IPS-18c (cell line): ENCODE results near the gene PPM1M.

Experiments used
- H3K4me3 ChIP-seq: 2 replicates; pipeline ENCODE4 v1.7.0; 2013; ENCODE audit warnings: low read depth, mild to moderate bottlenecking, low read length, moderate library complexity; ENCODE audit not compliant: insufficient read depth
- H3K9me3 ChIP-seq: one replicate; pipeline ENCODE4 v1.6.1; 2013; ENCODE audit warnings: mild to moderate bottlenecking, low read length, moderate library complexity; ENCODE audit not compliant: control insufficient read depth, insufficient read depth

PPM1M gene

GRCh38 chr3:52245322-52246263 lies at the start of gene PPM1M:
Gene PPM1M, plus strand, starts transcription at chr3:52245759. Its CDS starts 66 bp downstream, at chr3:52245825.
- peak within 1 kb of the TSS; percentile 58 for H3K4me3 ChIP-seq

DNA sequence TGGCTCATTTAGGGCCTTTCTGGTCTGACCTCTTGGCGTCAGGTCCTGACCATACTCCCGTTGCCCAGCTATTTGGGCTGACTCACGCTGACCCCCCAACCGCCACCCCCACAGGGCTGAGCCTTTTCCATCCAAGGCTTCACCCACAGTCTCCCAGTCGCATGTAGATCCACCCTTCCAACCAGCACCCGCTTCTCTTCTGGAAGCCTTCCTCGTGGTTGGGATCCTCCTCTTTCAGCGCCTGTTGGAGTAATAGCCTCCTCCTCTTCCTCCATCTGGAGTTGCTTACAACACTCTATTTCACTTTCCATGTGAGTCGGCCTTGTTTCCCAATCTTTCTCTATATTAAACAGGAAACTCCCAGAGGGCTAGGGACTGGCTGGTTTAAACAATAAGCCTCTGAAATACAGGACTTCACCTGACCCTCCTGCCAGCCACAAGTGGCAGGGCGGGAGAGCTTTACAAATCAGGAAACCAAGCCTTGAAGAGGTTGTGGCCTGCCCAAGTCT lies 49.7 kb upstream of the PPM1M start:
- H3K9me3 ChIP-seq = no peaks in the 10 kb centered on the region
- H3K4me3 ChIP-seq = no peak overlapping the region

More at GRCh38 chr3:52245322-52246263, at the start of gene PPM1M:
- H3K9me3 ChIP-seq = no peaks in the 10 kb centered on the region

GRCh38 chr3:52196977-52197376 lies 48.6 kb upstream of the PPM1M start:
- Histone ChIP-seq H3K4me3 (no peak overlapping the region), H3K9me3 (no peaks in the 10 kb centered on the region)

DNA sequence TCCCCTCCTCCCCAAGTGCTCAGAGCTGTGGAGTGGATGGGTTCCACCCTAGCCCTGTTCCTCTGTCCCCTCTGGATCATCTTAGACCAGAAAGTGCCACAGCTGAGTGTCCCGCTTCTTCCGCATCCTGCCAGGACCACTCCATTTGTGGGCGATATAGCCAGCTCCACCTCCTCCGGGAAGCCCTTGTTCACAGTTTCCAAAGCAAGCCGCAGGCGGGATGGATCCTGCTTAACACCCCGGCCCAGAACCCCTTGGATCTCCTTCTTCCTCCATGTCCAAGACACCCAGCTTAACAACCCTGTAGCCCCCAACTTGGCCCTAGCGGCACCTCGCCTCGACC lies 48.1 kb upstream of the PPM1M start:
- H3K9me3 ChIP-seq = no peaks in the 10 kb centered on the region
- H3K4me3 ChIP-seq = peak overlapping the region; percentile 39; the same call in 1 of the 2 replicates

DNA sequence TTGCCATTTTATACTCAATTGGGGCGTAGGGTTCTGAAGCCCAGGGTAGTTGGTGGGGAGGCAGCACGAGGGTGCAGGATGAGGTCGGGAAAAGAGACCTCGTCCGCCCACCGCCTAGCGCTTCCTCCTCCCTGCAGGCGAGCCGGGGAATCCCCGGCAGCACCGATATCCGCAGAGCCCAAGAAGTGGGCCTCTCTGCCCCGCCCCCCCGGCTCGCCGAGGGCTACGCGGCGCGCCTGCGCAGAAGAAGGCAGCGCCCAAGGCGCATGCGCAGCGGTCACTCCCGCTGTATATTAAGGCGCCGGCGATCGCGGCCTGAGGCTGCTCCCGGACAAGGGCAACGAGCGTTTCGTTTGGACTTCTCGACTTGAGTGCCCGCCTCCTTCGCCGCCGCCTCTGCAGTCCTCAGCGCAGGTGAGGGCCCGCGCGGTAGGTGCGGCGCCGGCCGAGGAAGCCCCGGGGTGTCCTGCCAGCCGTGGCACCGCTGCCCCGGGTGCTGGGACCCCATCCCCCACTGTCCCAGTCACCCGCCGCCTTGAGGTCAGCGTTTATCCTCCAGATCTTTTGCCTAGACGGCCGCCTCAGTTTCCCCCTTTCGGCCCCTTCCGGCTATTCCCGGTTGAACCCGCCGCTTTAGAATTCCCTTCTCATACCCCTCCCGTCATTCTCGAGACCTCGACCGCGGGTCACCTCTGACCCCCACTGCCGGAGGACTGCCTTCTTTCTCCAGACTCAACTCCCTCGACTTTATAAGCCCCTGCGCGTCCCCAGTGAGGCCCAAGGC lies 47.5 kb upstream of the PPM1M start, which contains the start of gene ALAS1:
ALAS1 (plus strand) TSS at position 319 of the 784 bp plus-strand sequence. CDS start 1,082 bp downstream, outside the sequence.
- H3K4me3 ChIP-seq = peak within 1 kb of the TSS; percentile 88
- H3K9me3 ChIP-seq = no peaks in the 10 kb centered on the region

GRCh38 chr3:52198643-52199608 lies 46.6 kb upstream of the PPM1M start:
- no peaks in the 10 kb centered on the region for H3K9me3 ChIP-seq
- peak overlapping the region; percentile 88 for H3K4me3 ChIP-seq

- Histone ChIP-seq H3K9me3 (no peaks in the 10 kb centered on the region), H3K4me3 (no peak overlapping the region)
Observed at GRCh38 chr3:52200981-52201679, 44.4 kb upstream of the PPM1M start.

DNA sequence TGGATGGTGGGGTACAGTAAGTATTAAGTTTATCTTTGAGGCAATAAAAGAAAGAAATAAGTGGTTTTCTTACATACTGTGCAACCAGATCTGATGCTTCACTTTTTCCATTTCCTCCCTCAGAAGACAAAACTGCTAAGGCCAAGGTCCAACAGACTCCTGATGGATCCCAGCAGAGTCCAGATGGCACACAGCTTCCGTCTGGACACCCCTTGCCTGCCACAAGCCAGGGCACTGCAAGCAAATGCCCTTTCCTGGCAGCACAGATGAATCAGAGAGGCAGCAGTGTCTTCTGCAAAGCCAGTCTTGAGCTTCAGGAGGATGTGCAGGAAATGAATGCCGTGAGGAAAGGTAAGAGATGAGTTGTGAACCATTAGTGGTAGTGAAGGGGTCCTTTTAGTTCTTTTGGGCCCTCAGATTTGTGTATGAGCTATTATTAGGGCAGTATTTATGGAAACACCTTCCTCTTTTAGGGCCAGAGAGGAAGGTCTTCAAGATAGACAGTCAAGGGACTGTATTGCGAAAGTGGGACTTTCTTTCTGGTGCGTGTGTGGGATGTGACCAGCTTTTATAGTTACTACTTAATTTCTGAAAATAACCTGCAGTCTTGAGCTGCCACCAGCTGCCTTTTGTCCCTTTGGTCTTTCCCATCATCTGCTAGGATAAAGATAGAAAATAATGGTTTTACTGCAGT lies 43.0 kb upstream of the PPM1M start:
- H3K9me3 ChIP-seq = no peaks in the 10 kb centered on the region
- no peak overlapping the region for H3K4me3 ChIP-seq

- Histone ChIP-seq H3K4me3 (no peak overlapping the region), H3K9me3 (no peaks in the 10 kb centered on the region)
Observed at GRCh38 chr3:52203701-52204100, 41.9 kb upstream of the PPM1M start.

DNA sequence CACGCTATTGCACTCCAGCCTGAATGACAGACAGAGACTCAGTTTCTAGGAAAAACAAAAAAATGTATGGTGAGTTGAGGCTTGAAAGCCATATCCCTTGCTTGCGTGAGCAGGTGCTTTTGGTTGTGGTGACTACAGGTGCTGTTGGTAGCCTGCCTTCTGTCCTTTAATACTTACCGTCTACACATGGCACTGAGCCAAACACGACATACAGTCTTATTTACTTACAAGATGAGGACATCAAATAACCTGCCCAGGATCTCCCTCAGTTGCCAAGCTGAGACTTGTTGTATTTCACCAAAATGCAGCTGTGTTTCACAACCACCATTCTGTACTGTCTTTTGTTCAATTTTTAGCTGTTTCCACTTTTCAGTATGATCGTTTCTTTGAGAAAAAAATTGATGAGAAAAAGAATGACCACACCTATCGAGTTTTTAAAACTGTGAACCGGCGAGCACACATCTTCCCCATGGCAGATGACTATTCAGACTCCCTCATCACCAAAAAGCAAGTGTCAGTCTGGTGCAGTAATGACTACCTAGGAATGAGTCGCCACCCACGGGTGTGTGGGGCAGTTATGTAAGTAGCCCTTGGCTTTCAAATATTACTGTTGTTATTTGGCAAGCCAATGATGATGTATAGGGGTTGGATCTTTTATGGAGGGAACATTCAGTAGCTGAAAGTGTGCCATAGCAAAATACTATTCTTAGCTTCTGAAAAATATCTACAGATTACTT lies 41.1 kb upstream of the PPM1M start:
- Histone ChIP-seq H3K9me3 (no peaks in the 10 kb centered on the region), H3K4me3 (no peak overlapping the region)

- no peaks in the 10 kb centered on the region for H3K9me3 ChIP-seq
- no peak overlapping the region for H3K4me3 ChIP-seq
Observed at GRCh38 chr3:52205727-52206372, 39.7 kb upstream of the PPM1M start.

DNA sequence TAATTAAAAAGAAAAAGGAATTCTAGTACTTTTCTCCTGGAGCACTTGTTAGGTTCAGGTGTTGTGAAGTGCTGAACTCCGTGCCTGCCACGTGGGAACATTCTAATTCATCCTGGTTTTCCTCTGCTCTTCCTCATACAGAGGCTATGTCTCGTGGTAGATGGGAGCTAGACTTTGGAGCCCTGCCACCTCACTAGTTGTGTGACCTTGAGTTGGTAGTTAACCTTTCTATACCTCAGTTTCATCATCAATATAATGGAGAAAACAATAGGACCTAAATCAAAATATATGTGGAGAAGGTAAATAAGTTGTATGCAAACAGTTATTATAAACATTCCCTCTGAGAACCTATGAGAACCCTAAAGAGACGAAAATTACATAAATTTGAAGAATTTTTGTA lies 37.0 kb upstream of the PPM1M start:
- Histone ChIP-seq H3K4me3 (no peak overlapping the region), H3K9me3 (no peaks in the 10 kb centered on the region)

GRCh38 chr3:52210037-52210436 lies 35.5 kb upstream of the PPM1M start:
- Histone ChIP-seq H3K9me3 (no peaks in the 10 kb centered on the region), H3K4me3 (no peak overlapping the region)

DNA sequence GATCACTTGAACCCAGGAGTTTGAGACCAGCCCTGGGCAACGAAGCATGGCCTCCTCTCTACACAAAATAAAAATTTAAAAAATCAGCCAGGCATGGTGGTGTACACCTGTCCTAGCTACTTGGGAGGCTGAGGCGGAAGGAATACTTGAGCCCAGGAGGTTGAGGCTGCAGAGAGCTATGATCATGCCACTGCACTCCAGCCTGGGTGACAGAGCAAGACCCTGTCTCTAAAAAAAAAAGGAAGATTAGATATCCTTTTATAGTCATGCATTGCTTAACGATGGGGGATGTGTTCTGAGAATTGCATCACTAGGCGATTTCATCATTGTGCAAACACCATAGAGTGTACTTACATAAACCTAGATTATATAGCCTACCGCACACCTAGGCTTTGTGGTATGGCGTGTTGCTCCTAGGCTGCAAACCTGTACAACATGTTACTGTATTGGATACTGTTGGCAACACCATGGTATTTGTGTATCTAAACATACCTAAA lies 35.0 kb upstream of the PPM1M start:
- no peaks in the 10 kb centered on the region for H3K9me3 ChIP-seq
- no peak overlapping the region for H3K4me3 ChIP-seq
